GM12891 (cell line): ENCODE data around the gene EDC3.
A peak's percentile ranks its signal among the peaks of the same experiment; 100 is the strongest.

Experiments
- DNase-seq: peaks from one replicate; pipeline ENCODE4 v3.0.0; 2011; ENCODE audit warnings: low spot score; ENCODE audit not compliant: insufficient read length
- FAIRE-seq: peaks from 2 replicates; lab custom pipeline; 2011; peaks lifted over from hg19 to GRCh38; lab: Jason Lieb, UNC
- PAX5 ChIP-seq: IDR thresholded peaks from 2 replicates; pipeline ENCODE4 v1.6.1; 2011; ENCODE audit warnings: low read length, moderate library complexity, mild to moderate bottlenecking; ENCODE audit not compliant: insufficient read depth, severe bottlenecking
- POLR2A ChIP-seq: IDR thresholded peaks from 2 replicates; pipeline ENCODE4 v1.6.1; 2011; ENCODE audit warnings: low read depth, low read length, control low read depth
- POLR2AphosphoS5 ChIP-seq: IDR thresholded peaks from 2 replicates; pipeline ENCODE4 v1.6.1; 2011; ENCODE audit warnings: low read depth, low read length, control low read depth
- POU2F2 ChIP-seq: IDR thresholded peaks from 2 replicates; pipeline ENCODE4 v1.6.1; 2011; ENCODE audit warnings: low read depth, mild to moderate bottlenecking, control low read depth, low read length, moderate library complexity
- SPI1 ChIP-seq: IDR thresholded peaks from 2 replicates; pipeline ENCODE4 v1.6.1; 2011; ENCODE audit warnings: low read depth, low read length, control low read depth
- TAF1 ChIP-seq: IDR thresholded peaks from 2 replicates; pipeline ENCODE4 v1.6.1; 2011; ENCODE audit warnings: low read depth, low read length, control low read depth

EDC3 gene

DNA sequence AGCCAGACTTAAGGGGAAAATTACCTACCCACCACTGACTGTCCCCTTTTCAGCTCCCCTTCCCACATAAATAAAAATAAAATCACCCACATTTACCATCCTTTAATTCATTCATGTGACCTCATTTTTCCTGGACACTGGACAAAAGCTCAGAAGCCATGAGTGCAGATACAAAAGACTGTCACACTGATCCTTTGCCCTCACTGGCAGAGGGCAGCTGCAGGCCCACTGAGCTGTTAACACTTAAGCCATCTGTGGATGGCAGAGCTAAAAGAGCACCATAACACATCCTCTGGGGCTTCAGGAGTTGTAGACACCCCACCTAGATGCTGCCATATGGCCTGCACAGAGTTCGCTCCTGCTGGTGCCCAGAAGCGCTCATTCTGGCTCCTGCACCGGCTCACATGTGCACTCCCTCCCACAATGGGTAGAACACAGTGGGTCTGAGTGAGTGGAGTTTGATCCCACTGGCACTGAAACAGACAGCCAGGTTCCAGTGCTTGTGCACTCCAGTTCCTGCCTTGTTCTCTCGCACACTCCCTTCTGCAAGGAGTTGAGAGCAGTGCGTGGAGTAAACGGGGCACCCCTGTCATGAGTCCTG, 38.8 kb downstream of the EDC3 start:
- no peak for FAIRE-seq
- TF ChIP-seq POU2F2 = no peak
- no peak for TF ChIP-seq PAX5
- TF ChIP-seq SPI1 = no peak
- TF ChIP-seq POLR2A = no peak
- TF ChIP-seq POLR2AphosphoS5 = no peak
- TF ChIP-seq TAF1 = no peak
- DNase-seq = no peak

DNA sequence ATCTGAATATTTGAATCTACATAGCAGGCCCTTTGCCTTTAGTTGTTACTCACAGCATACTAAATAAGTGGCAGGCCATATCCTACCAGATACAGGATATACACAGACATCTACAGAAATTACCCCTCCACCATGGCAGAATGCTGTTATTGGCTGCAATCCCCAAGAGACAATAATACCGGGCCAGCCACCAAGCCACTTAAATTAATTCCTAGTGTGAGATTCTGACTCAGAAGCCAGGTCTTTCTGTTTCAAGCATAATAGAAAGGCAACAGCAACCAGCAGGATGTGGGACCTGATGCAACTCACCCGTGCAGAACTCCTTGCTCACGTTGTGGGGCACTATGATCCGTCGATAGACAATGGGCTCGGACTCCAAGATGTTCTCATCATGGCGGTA, 40.4 kb downstream of the EDC3 start:
- FAIRE-seq (no peak), DNase-seq (no peak)
- TF ChIP-seq POLR2A (no peak), POU2F2 (no peak), SPI1 (no peak), TAF1 (no peak), PAX5 (peak; percentile 74), POLR2AphosphoS5 (no peak)

DNA sequence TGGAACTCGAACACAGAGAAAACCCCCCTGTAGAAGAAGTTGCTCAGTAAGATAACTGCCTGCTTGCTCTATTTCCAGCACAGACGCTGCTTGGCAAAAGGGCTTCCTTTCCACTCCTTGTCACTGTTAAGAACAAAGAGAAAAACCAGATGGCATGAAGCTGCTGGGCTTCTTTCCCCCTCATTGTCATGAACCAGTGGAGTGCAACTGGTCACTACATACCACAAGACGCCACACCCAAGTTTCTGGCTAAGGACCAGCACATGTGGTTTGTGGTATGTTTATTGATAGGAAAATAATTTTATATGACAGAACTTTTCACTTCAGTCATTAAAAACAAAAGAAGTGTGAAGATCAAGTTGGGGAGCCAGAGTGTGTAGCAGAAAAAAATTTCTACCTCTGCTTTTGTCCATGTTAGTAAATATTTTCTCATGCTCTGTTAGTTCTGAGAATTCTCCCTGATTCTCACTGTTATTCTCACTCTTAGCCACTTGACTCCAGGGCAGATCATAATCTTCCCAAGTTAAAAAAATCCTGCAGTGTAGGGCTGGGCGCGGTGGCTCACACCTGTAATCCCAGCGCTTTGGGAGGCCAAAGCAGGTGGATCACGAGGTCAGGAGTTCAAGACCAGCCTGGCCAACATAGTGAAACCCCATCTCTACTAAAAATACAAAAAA, 42.3 kb downstream of the EDC3 start:
- no peak for DNase-seq
- no peak for TF ChIP-seq POU2F2
- TF ChIP-seq SPI1 = no peak
- TF ChIP-seq POLR2A = no peak
- TF ChIP-seq TAF1 = no peak
- no peak for TF ChIP-seq POLR2AphosphoS5
- TF ChIP-seq PAX5 = no peak
- peak; percentile 50 for FAIRE-seq

DNA sequence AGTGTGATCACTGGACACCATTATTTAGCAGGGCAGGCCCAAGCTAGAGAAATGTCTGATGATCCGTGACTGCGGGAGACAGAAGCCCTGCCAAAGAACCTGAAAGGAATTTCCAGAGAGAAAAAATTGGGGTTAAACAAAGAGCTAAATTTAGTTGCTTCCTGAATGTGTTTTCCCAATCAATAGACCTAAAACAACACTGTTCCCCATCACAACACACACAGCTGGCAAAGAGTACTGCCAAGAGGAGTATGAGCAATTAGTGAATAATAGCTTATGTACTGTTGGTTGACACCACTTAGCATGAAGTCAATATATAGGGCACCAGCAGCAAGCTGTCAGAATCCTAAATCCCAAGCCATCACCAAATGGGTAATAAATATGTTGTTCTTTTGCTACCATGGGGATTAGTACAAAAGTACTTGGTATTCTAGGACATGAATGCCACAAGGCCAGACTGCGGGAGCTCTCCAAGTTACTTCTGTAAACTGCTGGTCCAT, 44.5 kb downstream of the EDC3 start:
- no peak for DNase-seq
- TF ChIP-seq TAF1 = no peak
- no peak for TF ChIP-seq POLR2A
- TF ChIP-seq SPI1 = no peak
- no peak for TF ChIP-seq PAX5
- no peak for FAIRE-seq

DNA sequence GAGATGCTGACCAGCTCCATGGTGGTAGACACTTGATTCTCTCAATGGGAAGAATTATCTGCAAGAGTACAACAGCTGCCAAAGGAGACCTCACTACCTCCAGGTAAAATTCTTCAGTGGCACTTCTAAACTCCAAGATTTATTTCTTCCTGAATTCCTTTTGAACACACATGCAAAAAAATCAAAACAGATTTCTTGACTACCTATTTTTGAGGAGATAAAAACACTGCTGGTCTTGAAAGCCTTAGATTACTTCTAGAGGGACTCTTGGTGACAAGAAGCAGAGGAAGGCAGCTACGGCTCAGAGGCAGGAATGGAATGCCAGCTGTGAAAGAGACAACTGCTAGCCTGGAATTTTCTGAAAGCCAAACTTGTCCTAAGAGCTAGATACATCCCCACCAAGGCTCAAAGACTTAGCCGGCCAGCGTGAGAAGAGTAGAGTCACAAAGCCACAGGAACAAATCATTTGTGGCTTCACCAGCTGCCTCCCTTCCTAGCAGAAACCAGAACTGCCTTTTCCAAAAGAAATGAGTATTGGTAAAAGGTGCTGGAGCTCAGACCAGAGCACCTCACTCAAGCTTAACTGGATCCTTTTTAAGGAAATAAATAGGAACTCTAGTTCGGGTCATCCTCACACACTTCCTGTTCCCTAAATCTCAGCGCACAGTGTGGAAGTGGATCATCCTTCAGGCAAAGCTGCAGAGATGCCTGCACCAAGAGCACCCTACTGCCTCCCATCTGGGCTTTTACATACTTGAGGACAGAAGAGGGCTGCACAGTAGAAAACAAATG, 47.6 kb downstream of the EDC3 start:
- TF ChIP-seq POLR2A = no peak
- no peak for TF ChIP-seq SPI1
- TF ChIP-seq POLR2AphosphoS5 = no peak
- TF ChIP-seq TAF1 = no peak
- no peak for TF ChIP-seq PAX5
- TF ChIP-seq POU2F2 = no peak
- no peak for FAIRE-seq
- no peak for DNase-seq

DNA sequence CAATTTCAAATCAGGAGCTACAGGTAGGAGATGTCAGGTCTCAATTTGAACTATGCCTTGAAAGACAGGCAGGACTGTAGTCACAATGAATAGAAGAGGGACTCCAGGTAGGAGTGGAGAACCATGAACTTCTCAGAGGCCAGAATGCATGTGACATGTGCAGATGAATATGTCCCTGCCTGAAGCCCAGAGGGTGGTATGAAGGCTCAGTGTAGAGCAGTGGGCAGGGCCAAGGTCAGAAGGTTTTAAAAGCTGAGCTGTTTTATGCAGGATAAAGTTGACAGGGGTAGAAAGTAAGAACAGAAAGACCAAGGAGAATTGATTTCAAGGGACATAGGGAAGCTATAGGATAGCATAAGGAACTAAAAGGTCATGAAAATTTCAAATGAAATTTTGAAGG, 49.3 kb downstream of the EDC3 start:
- TF ChIP-seq POLR2AphosphoS5 (no peak), POLR2A (no peak)
- no peak for FAIRE-seq
- DNase-seq = no peak

DNA sequence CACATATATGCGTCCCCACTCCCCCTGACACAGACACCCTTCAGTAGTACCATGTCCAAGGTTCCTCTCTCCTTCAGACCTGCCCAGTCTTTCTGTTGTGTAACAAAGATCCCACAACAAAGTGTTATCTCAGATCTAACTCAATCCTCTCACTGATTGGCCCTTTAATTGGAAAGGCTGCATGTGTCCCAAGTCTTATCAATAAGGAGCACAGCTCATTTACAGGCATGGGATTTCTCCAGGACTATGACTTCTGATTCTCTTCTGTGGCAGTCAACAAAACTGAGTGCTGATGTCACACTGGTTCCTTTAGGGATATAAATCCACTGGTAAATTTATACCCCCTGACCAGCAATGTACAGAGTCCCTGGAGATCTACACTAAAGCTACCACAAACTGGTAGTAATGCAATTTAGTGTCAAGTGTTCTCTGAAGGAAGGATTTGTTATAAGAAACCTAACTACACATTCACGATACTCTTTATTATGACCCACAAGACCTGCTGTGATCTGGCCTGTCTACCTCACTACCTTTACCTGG, 52.1 kb downstream of the EDC3 start:
- no peak for FAIRE-seq
- TF ChIP-seq TAF1 (no peak), POLR2AphosphoS5 (no peak), POU2F2 (no peak), POLR2A (no peak), PAX5 (no peak), SPI1 (no peak)
- DNase-seq = no peak

DNA sequence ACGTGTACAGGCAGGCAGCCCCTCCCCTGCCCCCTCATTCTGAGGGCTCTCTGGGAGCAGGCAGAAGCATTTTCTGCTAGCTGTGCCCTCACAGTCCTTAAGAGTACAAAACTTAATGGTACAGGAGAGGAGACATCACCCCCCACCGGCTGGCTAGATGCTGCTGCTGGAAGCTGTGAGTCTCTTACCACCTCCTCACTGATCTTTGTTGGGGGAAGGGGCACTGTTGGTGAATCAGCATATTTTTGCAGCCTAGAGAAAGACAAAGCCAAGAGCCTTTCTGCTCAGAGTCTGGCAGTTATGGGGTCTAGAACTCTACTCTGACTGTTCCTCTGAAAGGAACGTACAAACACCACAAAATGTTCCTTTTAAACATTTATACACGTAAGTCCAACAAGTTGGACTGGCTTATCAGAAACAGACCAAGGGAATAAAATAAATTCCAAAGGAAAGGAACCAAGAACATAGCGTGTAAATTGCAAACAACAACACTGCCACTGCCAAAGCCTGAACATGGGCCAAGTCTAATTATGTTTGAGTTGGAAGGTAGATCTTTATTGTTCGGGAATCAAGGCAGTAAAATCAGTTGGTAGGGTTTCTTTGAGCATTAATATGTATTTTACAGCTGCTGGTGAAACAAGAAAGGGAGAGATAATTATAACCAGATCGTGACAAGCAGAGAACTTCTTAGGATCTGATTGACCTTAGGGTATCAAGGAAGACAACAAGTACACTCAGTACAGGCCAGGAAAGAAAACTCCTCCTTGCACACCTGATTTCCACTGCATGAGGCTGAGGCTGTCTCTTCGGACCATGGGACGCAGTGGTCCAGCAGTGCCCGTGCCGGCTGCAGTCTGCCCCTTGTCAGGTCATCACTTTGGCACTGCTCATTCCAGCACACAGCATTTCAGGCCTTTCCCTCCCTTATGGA, 52.8 kb downstream of the EDC3 start:
- FAIRE-seq (no peak), DNase-seq (no peak)

More for the DNA sequence above, 52.8 kb downstream of the EDC3 start:
- TF ChIP-seq PAX5 = no peak
- no peak for TF ChIP-seq POU2F2
- TF ChIP-seq SPI1 = no peak
- TF ChIP-seq TAF1 = no peak
- no peak for TF ChIP-seq POLR2AphosphoS5
- TF ChIP-seq POLR2A = no peak
